Type B pancreatic cell (in vitro differentiated cells): ENCODE data around the gene CHMP1A. TPM values are rescaled to one million over a fixed set of nuclear protein-coding genes. Genes with fewer than 3 reads are reported as not detected.

Source experiments
- DNase-seq: peaks from one replicate; pipeline ENCODE4 v3.0.0; 2021; ENCODE audit warnings: mixed read lengths; ENCODE audit not compliant: unreplicated experiment; ENCODE audit errors: extremely low spot score
- H3K27ac Mint-ChIP-seq: 2 replicates; pipeline ENCODE4 v1.8.0; 2021; ENCODE audit warnings: mild to moderate bottlenecking, mixed read lengths
- H3K27me3 Mint-ChIP-seq: 2 replicates; pipeline ENCODE4 v1.8.0; 2021; ENCODE audit warnings: mixed read lengths
- H3K36me3 Mint-ChIP-seq: 2 replicates; pipeline ENCODE4 v1.8.0; 2021; ENCODE audit warnings: mixed read lengths
- H3K4me1 Mint-ChIP-seq: one replicate; pipeline ENCODE4 v1.8.0; 2021; ENCODE audit warnings: mixed read lengths; ENCODE audit not compliant: unreplicated experiment
- H3K4me3 Mint-ChIP-seq: 2 replicates; pipeline ENCODE4 v1.8.0; 2021; ENCODE audit warnings: mild to moderate bottlenecking, mixed read lengths
- H3K9me3 Mint-ChIP-seq: 2 replicates; pipeline ENCODE4 v1.8.0; 2021; ENCODE audit warnings: mixed read lengths
- CTCF ChIP-seq: fragments of 200-600 bp; sonication (generic); conservative IDR thresholded peaks from 2 replicates; pipeline ENCODE4 v1.5.0; 2021; ENCODE audit warnings: antibody characterized with exemption, mild to moderate bottlenecking
- total RNA-seq: library from RNA; stranded (reverse); gene quantifications from 2 replicates; pipeline ENCODE4 v1.2.1, GENCODE V29; 2021; ENCODE audit warnings: low replicate concordance

The CHMP1A gene
- total RNA-seq, 1 donor from 2014 or later: 93.4 TPM

DNA sequence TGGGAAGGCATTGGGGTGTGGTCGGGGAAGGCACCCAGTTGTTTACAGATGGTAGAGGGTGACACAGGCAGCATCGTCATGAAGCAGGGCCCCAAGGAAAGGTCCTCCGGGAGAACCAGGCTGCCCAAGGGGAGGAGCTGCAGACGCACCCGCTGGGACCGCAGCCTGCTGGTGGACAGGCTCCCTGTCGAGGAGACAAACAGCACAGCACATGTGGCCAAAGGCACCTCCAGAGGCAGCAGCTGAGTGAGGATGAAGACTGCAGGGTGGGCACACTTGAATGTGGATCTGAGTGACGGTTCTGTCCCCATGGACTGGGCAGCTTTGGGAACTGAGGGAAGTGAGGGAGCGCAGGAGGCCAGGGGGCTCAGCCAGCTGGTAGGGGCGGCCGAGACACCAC lies 12.4 kb downstream of the CHMP1A start:
- no peak overlapping the region for H3K27ac Mint-ChIP-seq
- H3K4me3 Mint-ChIP-seq: no peak overlapping the region
- no peak for TF ChIP-seq CTCF
- peaks cover 9% of the 10 kb centered on the region for H3K4me1 Mint-ChIP-seq
- no peaks in the 10 kb centered on the region for H3K36me3 Mint-ChIP-seq
- H3K9me3 Mint-ChIP-seq: no peaks in the 10 kb centered on the region
- H3K27me3 Mint-ChIP-seq: no peaks in the 10 kb centered on the region
- DNase-seq: no peak

- H3K36me3 Mint-ChIP-seq: no peaks in the 10 kb centered on the region
- no peak for TF ChIP-seq CTCF
- no peak overlapping the region for H3K4me3 Mint-ChIP-seq
- peaks cover 9% of the 10 kb centered on the region for H3K4me1 Mint-ChIP-seq
- no peak for DNase-seq
- H3K27ac Mint-ChIP-seq: no peak overlapping the region
- no peaks in the 10 kb centered on the region for H3K27me3 Mint-ChIP-seq
- no peaks in the 10 kb centered on the region for H3K9me3 Mint-ChIP-seq
Observed at GRCh38 chr16:89643769-89644300, 13.7 kb downstream of the CHMP1A start.

DNA sequence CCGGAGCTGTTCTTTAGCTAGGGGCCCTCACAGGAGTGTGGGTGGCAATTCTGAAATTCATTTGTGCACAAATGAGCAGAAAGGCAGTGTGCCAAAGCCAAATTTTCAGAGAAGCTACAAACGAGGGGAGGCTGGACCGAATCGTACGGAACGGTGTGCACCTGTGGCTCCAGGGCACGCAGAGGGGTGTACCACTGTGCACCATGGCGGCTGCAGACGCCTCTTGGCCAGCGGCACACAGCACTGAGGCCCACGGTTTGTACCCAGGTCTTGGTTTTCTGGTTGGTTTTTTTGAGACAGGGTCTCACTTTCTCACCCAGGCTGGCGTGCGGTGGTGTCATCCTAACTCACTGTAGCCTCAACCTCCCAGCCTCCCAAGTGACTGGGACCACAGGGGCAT lies 14.9 kb downstream of the CHMP1A start:
- no peak for TF ChIP-seq CTCF
- no peak for DNase-seq
- peaks cover 9% of the 10 kb centered on the region for H3K4me1 Mint-ChIP-seq
- H3K36me3 Mint-ChIP-seq: no peaks in the 10 kb centered on the region
- H3K27ac Mint-ChIP-seq: no peak overlapping the region
- H3K9me3 Mint-ChIP-seq: no peaks in the 10 kb centered on the region
- no peak overlapping the region for H3K4me3 Mint-ChIP-seq
- no peaks in the 10 kb centered on the region for H3K27me3 Mint-ChIP-seq

- Mint-ChIP-seq H3K36me3 (no peaks in the 10 kb centered on the region), H3K27ac (no peak overlapping the region), H3K27me3 (no peaks in the 10 kb centered on the region), H3K4me1 (peaks cover 9% of the 10 kb centered on the region), H3K4me3 (peak overlapping the region; percentile 79), H3K9me3 (no peaks in the 10 kb centered on the region)
- no peak for TF ChIP-seq CTCF
- no peak for DNase-seq
Observed at GRCh38 chr16:89641458-89642119, 15.9 kb downstream of the CHMP1A start.

GRCh38 chr16:89639385-89639784 lies 18.1 kb downstream of the CHMP1A start:
- H3K4me1 Mint-ChIP-seq: peaks cover 9% of the 10 kb centered on the region
- H3K9me3 Mint-ChIP-seq: no peaks in the 10 kb centered on the region
- no peaks in the 10 kb centered on the region for H3K36me3 Mint-ChIP-seq
- no peak for DNase-seq
- H3K27me3 Mint-ChIP-seq: peaks cover 7% of the 10 kb centered on the region
- no peak overlapping the region for H3K27ac Mint-ChIP-seq
- no peak overlapping the region for H3K4me3 Mint-ChIP-seq
- no peak for TF ChIP-seq CTCF
